Stimulated activated CD8-positive, alpha-beta memory T cell treated with anti-CD3 and anti-CD28 coated beads, Interleukin-15, amount 100 ng/mL, for 1 hour (primary cell): ENCODE results near the gene FHIT.
"Not testable (repeated sequence)": the region's sequence is repeated elsewhere in the genome, so short reads cannot be mapped to it uniquely, and the experiment has no call there.

Experiments
- DNase-seq: peaks from one replicate; pipeline ENCODE4 v3.0.0-alpha.2; 2020; ENCODE audit warnings: low read depth

Gene FHIT

DNA sequence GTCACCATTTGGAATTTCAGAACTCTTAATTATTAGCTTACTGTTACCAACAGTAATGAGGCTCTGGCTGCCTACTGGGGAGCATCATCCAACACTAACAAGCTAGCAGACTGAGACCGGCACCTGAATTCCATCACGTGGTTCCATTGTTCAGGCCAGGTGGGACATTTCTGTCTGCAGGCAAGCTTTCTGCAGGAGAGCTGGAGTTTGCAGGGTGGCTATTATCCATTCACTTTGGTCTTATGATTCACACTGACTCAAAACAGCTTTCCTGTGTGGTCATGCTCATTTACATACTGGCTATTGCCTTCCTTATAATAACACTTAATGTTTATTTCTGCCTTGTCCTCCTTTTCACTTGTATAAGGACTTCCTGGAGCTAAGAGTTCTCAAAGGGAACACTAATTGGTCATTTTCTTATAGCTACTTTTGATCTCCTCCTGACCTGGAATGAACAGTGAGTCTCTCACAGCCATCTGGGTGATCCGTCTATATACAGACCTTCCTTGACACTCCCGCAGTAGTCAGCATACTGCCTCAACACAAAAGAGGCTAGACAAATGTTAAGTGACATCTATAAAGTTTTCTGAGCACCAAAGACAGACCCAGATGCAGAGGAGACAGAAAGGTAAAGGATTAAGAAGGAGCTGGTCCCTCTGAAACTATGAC lies 695.4 kb downstream of the FHIT start:
- no peak for DNase-seq

DNA sequence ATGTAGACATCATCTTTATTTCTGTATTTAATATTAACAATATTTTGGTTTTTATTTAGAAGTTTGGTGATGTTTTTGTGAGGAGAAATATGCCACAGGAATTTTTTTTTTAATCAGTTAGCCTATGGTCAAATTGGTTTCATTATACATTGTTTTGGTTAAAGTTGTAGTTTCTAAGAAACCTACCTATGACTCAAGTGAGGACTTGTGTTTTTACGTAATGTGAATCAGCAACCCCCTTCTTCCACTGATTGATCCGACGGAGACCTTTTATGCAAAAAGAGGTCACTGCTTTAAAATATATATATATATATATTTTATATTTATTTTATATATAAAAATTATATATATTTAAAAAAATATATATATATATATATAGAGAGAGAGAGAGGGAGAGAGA lies 698.1 kb downstream of the FHIT start:
- DNase-seq = no peak

DNA sequence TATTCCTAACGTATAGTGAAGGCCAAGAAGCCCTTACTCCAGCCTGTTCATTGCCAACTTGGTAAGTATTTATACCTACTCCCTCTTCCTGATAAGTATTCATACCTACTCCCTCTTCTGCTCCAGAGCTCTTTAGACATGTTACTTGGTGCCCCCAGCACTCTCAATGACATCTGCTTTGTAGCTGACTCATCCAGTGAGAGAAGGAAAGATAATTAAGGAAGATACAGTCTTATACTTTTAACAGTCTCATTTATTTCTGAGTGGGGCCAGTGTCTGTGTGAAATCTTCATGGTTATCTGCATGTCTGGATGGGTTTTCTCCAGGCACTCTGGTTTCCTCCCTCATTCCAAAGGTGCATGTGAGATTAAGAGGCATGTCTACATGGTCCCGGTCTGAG lies 698.7 kb downstream of the FHIT start:
- no peak for DNase-seq

DNA sequence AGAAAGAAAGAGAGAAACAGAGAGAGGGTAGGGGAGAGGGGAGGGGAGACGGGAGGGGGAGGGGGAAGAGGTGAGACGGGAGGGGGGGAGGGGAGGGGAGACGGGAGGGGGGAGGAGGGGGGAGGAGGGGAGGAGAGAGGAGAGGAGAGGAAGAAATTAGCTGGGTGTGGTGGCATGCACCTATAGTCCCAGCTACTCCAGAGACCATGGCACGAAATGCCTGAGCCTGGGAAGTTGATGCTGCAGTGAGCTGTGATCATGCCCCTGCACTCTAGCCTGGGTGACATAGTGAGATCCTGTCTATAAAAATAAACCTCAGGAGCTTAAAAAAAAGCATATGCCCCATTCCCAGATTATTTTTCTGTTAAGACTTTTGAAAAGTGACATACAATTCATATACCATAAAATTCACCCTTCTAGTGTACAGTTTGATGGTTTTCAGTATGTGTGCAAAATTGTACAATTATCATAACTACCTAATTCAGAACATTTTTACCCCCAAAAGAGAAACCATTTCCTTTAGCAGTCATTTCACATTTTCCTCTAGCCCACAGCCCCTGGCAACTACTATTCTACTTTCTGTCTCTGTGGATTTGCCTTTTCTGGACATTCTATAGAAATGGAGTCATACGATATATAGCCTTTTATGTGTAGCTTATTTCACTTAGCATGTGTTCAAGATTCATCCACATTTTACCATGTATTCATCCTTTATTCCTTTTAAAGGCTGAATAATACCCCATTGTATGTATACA lies 699.6 kb downstream of the FHIT start:
- DNase-seq = no peak

DNA sequence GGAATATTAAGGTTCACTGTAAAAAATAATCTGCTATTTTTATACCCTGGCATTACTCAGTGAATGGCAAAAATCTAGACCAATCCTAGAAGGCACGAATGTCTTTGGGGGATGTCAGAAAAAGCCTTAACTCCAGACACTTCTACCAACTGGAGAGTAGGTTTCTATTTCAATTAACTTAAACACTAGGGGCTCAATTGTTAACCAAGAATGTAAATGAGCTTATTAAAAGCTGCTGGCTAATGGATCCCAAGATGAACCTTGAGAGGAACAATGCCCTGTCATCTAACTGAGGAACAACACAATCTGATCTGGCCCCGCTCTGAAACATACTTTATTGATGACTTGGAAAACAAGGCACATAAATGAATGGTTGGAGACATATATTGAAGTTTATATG lies 701.4 kb downstream of the FHIT start:
- DNase-seq = no peak

DNA sequence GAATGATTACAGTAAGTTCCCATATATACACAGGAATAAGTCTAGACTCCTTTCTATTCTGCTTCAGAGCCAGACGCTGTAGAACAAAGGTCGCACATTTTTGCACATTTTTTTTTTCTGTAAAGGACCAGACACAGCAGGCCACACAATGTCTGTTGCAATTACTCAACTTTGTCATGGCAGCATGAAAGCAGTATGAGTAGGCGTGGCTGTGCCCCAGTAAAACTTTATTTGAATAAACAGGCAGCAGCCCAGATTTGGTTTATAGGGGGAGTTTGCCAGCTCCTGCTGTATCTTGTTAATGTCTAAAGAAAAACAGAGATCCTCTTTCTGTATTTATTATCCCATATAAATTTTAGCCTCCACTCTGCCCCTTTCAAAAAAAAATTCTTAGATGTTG lies 708.3 kb downstream of the FHIT start:
- no peak for DNase-seq

DNA sequence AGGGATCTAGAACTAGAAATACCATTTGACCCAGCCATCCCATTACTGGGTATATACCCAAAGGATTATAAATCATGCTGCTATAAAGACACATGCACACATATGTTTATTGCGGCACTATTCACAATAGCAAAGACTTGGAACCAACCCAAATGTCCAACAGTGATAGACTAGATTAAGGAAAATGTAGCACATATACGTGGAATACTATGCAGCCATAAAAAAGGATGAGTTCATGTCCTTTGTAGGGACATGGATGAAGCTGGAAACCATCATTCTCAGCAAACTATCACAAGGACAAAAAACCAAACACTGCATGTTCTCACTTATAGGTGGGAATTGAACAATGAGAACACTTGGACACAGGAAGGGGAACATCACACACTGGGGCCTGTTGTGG lies 711.9 kb downstream of the FHIT start:
- not testable (repeated sequence) for DNase-seq

DNA sequence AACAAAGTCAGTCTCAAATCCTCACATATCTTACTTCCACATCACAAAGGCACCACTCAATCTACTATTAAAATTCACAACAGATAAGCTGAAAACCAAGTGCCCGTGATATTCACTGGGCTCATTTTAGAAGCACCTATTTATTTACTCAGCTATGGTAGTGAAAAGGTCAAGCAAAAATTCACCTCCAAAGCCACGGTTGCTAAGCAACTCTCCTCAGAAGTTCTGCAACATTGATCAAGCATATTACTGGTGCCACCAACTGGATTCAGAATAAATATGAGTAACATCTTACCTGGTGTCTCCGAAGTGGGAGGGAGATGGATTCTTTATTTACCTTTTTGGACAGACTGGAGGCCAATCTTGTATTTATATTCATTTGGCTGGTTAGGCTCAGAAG lies 714.8 kb downstream of the FHIT start:
- DNase-seq = no peak

DNA sequence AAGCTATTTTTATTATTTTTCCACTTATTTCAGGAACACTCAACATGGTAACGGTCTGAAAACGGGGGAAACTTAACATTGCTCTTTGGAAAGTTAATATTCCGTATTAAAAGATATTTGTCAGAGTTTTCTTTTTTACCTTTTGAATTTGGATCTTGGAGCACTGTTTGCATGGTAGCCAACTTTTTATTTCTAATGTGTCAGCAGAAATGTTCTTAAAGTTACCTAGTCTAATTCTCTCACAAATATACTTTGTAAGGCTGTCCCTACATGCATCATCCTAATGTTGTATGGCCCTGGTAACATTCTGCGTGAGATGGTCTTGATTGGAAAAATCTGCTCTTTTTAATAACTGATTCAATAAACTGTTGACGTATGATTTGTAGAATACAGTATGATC lies 719.5 kb downstream of the FHIT start:
- no peak for DNase-seq

DNA sequence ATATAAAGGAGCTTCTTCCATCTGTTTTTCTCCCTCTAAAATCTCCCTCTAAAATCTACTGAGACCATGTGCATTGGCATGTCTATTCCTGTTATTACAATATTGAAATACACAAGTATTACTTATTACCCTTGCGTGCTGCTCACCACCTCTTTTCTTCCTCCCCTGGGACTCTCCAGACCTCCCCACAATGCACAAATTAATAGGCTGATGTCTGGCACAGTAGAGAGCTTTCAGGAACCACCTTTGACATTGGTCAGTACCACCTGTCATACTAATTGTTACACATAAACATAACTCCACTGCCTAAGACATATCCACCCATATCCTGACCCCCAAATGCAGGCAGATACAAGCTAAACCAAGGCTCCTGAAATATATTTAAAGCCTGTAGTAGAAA lies 722.6 kb downstream of the FHIT start:
- DNase-seq = no peak

DNA sequence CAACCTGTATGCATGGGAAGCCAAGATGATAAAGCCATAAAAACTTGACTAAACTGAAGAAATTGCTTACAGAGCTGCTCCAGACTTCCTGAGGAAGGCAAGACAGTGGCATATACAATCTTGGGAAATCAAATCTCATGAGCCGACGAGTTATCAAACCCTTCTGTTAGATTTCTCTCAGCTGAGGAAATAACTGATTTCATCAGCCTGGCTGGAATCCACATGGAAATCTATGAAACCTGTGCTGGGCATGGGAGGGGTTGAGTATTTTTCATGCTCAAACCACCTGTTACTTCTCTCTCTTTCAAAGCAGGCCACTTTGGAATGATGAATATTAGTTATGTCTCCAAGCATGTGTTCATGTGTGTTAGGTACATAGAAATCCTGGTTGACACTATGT lies 727.7 kb downstream of the FHIT start:
- DNase-seq = no peak

DNA sequence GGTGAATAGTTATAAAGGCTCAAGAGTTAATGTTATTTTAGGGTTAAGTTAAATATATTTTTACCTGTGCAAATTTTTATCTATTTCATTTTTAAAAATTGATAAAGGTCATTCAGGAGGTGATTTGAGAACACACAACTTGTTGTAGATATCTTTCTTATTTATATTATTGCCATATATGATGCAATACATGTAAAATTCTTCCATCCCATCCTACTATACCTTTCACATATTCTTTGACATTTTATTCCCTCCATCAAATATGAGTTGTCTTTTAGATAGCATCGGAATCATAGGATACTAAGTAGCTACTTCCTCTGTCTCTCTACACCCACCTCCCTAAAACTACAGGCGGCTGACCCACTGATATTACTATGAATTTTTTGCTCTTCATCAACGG lies 734.1 kb downstream of the FHIT start:
- DNase-seq = no peak

DNA sequence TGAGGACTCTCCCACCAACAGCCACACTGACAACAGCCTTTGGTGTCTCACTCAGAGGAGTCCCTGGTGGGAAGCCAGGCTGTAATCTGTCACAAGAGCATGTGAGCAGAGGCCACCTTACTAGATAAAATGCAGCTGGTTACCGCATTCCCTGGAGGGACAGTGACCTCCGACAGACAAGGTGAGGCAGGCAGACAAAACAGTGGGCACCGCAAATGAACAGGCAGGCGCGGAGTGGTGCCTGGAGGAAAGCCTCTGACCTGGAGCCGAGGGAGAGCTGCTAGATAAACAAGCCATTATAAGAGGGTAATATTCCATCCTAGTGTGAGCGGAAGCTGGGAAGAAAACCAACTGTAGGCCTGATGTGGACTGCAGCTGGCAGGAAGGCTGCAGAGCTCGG lies 736.4 kb downstream of the FHIT start:
- no peak for DNase-seq

DNA sequence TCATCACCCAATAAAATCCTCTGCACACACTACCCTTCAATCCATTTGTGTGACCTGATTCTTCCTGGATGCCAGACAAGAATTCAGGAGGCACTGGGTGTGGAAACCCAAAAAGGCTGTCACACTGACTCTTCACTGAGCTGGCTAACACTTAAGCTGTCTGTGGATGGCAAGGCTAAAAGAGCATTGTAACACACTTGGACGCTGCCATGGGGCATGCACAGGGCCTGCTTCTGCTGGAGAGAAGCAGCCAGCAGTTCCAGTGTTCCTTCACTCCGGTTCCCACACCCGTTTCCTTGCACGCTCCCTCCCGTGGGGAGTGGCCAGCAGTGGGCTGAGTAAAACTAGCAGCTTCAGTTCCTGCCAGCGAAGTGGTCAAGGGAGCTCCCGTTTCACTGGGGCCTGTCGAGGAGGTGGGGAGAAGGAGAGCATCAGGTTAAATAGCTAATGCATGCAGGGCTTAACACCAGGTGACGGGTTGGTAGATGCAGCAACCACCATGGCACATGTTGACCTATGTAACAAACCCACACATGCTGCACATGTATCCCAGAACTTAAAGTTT lies 737.1 kb downstream of the FHIT start:
- DNase-seq = no peak

DNA sequence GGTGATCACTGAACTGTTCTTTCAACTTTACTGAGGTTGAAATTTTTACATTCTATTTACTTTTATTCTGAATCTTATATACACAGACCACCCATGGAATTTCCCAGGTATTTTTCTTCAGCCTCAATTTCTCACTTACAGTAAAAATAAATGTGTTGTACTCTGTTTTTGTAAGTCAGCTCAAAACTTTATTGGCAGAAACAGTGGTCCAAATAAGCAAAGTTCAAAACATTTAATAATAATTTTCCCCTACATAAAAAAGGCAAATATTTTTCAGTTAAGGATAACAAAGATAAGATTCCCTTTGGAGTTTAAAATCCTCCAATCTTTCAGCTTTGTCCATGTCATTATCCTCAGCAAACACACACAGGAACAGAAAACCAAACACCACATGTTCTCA lies 738.0 kb downstream of the FHIT start:
- DNase-seq = no peak

DNA sequence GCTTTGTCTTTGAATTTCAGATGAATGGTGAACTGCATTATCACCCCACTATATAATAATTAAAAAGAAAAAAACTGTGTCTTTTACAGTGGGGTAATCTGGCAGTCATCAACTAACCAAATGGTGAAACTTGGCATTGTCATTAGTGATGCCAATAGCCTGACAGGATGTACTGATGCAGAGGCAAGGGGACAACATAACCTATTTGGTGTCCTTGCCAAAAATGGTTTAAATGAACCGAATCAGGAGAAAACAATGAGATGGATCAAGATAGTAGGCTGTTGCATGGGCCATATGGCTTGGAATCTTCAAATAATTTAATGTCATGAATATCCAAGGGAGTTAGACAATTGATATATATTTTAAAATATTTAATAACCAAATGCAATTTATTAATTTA lies 738.7 kb downstream of the FHIT start:
- DNase-seq = no peak

DNA sequence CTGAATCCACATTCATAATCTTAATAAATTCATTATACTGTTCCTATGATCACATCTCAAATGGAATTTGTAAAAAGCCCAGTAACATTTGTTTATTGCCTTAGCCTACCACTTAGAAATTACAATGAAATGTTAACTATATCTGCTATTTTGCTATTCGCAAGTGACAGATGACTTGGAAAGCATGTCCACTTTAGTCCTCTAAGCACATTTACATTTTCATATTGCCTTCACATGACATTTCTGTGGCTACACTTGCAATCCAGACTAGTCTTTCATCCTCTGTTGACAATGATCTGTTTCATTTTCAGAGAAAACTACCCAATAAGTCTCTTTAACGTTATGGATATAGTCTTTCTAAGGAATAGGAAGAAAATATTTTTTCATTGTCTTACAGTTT lies 741.8 kb downstream of the FHIT start:
- DNase-seq = no peak

DNA sequence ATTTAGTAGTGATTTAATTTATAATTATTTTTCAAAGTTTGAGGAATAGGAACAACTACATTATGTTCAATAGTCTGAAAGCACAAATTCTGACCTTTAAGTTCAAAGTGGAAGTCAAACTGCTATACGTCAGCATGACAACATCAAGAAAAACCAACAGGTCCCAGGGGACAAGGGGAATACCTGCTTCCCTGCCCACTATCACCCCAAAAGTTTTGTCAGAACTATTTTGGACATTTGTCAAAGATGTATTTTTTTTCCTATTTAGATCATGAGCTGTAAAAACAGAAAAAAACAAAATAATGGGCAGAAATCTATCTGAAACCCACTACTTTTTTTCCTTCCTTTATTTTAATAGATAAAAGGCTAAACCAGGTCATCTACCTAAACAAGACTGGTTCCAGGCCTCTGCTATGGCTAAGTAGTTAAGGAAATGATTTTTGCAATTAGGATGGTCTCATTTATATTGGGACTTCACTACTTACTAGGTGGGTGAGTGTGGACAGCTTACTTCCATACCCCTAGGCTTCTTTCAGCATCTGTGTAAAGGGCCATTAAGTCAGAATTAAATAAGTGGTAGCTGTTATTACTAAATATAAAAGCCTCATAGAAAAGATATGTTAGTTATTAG lies 746.3 kb downstream of the FHIT start:
- no peak for DNase-seq

DNA sequence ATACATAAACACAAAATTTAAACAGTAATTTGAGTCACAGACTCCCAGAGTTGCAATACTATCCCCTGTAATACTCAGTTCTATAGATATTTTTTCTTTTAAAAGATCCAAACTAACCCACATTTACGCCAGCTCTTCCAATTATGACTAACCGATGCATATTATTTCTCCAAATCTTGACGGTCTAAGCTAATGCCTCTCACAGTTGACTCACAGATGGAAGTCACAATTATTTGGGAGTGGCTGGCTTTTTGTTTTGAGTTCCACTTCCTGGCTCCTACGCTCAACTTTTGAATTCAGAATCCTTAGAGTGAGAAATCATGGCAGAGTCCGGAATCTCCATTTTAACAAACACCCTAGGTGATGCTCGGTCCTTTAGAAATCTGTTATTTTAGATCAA lies 749.9 kb downstream of the FHIT start:
- DNase-seq = no peak

DNA sequence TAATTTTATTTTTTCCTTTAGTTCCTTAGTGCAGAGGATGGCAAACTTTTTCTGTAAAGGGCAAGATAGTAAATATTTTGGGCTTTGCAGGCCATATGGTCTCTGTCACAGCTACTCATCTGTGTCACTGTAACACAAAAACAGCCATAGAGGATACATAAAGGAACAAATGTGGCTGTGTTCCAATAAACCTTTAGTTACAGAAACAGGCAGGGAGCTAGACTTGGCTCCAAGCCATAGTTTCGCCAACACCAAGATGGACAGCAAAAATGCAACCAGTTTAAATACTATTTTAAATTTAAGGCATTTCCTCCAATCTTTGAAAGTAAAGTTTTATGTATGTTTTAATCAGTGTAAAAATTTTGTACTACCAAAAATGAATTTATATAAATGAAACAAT lies 753.4 kb downstream of the FHIT start:
- no peak for DNase-seq

DNA sequence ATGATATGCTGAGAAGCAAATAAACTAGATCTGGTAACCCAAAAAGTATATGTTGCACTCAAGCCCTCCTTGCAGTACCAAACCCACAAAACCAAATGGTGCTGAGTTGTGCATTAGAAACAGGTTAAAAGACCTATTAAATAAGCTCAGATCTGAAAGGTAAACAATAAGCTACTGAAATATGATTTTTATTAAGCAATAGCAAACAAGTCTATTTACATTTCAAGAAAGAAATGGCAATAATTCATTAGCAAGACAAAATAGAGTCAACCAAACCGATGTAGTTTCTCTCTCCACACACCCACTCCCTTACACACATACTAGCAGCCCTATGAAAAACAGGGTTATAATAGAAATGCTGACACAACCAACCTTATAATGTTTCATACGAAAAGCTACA lies 760.3 kb downstream of the FHIT start:
- DNase-seq = no peak

DNA sequence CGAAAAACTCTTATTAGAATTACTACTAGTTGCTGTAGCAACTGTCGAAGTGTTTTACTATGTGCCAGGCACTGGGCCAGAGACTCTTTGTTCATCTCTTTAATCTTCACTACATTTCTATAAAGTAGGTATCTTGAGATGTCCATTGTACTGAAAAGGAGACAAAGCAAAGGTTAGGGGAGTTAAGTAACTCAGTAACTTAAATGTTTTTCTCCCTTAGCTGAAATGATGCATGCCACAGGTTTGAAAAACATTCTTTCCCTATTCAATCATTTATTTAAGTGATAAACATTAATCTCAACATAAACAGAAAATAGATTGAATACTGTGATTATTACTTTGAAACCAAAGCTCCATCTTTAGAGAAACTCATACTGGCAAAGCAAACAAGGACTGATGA lies 776.2 kb downstream of the FHIT start:
- DNase-seq = no peak

DNA sequence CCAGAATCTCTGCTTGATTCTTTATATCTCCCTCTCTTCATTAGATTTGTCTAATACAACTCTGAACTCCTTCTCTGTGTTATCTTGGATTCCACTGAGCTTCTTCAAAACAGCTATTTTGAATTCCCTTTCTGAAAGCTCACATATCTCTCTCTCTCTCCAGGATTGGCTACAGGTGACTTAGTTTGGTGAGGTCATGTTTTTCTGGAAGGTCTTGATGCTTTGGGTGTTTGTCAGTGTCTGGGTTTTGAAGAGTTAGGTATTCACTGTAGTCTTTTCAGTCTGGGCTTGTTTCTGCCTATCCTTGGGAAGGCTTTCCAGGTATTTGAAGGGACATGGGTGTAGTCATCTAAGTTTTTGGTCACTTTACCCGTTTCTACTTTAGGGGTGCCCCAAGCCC lies 781.8 kb downstream of the FHIT start:
- no peak for DNase-seq
